GM19193 (cell line): ENCODE data around the gene DLEC1.

Experiments used
- POLR2A ChIP-seq: IDR thresholded peaks from 4 replicates; pipeline ENCODE4 v1.6.1; 2011; ENCODE audit not compliant: insufficient read depth, insufficient read length; ENCODE audit errors: extremely low read depth

DLEC1 gene

DNA sequence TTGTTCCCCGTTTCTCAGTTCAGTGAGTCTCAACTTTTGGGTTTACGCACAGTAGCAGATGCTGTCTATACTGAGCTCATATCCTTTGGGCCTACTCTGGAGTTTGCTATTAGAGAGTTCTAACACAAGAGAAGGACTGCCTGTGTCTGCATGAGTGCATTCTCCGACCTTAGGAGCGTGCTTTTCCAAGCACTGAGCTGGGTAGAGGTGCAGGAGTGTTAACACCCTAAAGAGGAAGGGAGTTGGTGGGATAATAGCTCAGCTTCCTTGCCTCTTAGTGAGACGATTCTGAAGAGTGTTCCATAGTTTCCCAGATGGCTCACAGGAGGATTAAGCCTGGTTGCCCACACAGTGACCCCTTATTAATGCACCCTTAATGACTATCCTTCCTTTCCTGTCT is 119.5 kb downstream of the DLEC1 start:
- no peak for TF ChIP-seq POLR2A

DNA sequence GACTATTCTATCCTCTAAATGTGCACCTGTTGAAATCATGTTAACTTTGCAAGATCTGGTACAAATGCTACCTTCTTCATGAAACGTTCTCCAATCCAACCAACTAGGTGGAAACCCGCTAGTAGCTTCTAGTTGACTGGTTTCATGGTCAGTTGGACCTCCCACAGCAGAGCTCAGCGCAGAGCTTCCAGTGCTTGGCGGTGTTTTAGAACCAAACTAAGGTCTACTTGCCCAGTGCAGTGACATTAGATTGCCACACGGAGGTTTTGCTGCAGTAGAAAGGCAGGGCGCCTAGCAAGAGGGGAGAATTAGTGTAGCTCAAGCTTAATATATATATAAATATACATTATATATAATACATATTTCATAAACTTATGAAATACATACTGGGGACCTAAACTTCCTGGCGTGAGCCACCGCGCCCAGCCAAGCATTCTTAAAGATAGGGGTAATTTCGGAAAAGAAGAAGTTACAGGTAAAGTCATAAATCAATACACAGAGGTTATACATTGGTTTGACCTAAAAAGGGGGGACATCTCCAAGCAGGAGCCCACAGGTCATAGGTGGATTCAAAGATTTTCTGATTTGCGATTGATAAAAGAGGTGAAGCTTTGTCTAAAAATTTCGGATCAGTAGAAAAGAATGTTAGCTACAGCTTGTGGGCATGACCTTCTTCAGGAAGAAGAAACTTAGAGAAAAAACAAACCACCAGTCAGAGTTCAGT is 124.3 kb downstream of the DLEC1 start:
- no peak for TF ChIP-seq POLR2A

DNA sequence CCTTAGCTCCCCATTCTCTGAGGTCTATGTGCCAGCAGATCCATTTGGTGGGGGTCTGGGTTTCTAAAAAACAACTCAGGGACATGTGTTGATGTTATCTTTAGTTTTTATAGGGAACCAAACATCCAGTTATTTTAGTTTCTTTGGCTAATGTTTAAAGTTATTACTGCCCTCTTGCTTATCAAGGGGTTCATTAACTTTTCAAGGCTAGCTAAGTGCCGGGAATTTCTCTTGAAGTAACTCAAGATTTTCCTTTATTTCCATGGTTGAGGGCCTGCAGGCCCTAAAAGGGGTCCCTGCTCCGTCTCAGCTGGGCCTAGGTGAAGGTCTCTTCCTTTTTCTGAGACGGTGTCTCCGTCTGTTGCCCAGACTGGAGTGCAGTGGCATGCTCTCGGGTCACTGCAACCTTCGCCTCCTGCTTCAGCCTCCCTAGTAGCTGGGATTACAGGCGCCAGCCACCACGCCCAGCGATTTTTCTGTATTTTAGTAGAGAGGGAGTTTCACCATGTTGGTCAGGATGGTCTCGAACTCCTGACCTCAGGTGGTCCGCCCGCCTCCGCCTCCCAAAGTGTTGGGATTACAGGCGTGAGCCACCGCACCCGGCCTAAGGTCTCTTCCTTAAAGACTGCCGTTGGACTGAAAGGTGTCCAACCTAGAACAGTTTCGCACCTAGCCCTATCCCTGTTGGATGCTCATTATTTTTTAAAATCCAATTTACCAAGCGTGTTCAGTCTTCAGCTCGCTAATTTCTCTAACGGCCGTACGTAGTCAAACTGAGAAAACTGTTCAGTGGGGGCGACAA is 125.0 kb downstream of the DLEC1 start:
- TF ChIP-seq POLR2A: no peak

DNA sequence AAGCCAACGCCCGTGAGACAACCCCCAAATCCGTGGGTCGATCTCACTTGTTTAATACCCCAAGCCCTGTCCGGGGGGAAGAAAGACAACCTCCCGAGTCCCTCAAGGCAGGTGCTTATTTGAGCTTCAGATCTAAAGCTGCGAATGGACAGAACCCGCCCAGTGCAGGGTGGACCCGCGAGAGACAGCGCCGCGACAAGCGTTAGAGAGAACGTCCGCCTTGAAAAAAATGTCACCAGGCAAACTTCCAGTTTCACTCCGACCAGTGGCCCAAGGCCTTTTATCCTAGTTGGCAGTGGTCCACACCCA is 125.6 kb downstream of the DLEC1 start:
- TF ChIP-seq POLR2A: no peak

DNA sequence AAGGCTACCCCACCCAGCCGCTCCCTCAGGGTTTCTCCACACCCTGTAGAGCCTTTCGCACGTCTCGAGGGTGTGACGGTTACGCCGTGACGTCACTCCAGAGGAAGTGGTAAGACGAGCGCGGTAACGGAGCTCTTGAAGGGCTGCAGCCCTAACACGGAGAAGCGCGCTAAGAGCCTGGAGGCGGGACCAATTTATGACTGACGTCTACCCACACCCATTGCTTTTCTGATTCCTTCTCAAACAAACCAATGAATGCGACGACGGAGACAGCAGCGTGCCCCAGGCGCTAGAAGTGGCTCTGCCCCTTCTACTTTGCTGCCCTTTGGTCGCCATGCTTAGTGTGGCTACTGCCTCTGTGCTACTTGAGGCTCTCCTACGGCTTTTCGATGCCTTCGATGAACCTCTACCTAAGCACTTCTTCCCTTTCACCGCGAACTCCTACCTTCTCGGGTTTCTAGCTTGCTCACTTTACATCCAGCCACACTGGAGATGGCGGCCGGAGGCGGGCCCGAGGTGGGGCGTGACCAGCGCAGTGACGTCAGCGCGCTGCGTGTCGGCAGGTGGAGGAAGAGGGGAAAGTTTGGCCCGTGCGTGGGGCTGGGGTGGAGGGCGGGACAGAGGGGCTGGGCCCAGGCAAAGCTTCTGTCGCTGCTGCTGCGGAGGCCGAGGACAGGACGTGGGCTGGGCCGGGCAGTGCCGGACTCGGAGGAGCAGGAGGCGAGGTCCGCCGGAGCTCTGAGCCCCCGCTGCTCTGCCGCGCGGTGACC is 126.1 kb downstream of the DLEC1 start, which contains the start of gene OXSR1:
Gene OXSR1, plus strand, starts transcription at position 586 of the 770 bp plus-strand sequence. CDS start 340 bp downstream, outside the sequence.
- peak; percentile 82 for TF ChIP-seq POLR2A

DNA sequence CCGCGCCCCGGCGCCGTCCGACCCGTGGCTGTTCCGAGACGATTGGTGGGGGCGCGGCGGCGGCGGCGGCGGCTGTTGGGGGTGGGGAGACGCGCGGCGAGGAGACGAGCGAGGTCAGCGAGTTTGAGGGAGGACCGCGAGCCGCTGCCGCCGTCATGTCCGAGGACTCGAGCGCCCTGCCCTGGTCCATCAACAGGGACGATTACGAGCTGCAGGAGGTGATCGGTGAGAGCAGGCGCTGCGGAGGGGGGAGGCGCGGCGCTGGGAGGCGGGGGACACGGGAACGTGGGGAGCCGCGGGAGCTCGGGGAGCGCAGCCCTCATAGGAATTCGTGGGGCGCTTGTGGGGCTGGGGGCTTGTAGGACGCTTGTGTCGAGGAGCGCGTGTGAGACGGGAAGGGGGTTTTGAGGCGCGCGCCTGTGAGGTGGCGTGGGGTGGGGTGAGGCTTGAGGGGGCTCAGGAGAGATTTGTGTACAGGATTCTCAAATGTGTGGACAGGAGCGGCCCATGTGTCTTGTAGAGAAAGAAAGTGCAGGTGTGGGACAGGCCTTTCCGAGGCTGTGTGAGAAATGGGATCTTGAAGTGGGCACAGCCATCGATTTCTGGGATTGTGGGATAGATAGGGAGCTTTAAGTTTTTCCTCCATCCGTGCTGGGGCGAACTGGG is 126.8 kb downstream of the DLEC1 start:
- no peak for TF ChIP-seq POLR2A

DNA sequence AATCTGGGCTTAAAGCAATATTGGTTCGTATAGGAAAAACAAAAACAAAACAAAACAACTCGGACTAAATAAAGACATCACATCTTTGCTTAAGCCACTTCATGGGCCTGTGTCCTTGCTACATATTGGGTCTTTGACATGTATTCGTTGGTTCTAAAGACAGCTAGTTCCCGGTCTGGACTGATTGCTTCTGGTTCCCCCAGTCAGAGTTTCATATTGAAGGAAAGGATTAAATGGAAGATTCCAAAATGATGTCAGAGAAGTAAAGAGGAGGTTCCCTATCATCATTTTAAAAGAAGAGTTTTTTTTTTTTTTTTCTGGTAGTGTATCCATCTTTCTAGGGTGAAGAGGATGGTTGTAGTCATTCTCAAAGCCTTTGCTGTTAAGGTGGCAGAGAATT is 128.6 kb downstream of the DLEC1 start:
- no peak for TF ChIP-seq POLR2A

DNA sequence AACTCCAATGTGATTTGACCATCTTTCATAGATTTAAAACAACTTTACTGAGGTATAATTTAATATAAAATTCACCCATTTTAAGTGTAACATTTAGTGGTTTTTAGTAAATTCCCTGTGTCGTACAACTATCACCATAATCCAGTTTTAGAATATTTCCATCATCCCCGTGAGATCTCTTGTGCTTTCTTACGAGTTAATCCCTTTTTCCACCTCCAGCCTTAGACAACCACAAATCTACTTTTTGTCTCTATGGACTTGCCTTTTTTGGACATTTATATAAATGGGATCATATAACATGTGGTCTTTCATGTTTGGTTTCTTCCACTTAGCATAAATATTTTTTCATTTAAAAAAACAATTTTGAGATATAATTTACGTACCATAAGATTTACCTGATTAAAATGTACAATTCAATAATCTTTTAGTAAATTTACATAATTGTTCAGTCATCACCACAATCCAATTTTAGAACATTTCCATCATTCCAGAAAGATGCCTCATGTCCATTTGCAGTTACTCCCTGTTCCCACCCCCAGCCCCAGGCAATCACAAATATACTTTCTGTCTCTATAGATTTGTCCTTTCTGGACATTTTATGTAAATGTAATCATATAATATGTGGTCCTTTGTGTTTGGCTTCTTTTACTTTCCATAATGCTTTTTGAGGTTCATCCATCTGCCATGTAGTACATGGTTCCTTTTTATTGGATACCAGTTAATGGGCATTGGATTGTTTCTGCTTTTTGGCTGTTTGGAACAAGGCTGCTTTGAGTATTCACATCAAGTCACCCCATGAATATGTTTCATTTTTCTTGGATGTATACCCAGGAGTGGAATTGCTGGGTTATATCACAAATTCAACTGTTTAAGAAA is 129.4 kb downstream of the DLEC1 start:
- TF ChIP-seq POLR2A: no peak

DNA sequence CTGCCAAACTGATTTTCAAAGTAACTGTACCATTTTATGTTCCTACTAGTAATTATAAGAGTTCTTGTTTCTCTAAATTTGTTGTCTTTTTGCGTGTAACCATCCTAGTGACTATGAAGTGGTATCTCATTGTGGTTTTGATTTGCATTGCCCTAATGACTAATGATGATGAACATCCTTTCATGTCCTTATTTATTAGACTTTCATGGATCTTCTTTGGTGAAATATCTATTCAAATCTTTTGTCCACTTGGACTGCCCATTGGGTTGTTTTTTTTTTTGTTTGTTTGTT is 130.0 kb downstream of the DLEC1 start:
- no peak for TF ChIP-seq POLR2A

DNA sequence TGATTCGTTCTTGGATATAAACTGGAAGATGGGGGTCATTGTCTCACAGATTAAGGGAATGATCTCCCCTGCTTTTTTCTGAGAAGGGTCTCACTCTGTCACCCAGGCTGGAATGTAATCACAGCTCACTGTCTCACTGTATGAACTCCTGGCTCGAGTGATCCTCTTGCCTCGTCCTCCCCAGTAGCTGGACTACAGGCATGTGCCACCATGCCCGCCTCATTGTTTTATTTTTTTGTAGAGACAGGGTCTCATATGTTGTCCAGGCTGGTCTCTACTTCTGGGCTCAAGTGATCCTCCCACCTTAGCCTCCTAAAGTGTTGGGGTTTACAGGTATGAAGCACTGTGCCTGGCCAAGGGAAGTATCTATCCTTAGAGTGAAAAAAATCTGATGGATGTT is 131.7 kb downstream of the DLEC1 start:
- TF ChIP-seq POLR2A: no peak

DNA sequence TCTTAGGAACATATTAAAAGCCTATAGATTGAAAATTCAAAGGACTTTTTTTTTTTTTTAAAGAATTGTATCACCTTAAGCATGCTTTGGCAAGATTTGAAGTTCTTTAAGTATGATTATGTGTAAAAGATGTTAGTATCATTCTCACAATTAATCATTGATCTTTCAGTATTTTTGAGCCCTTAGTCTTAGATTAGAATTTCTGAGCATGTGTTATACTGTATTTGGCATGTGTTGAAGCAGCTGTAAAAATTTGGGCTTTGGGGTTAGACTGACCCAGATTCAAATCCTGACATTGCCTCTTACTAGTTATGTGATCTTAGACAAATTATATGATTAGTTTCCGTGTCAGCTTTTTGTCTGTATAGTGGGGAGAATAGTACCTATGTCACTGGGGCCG is 132.6 kb downstream of the DLEC1 start:
- no peak for TF ChIP-seq POLR2A
